Astrocyte of the spinal cord (primary cell): ENCODE measurements around the gene ZNF32.

Source experiments
- DNase-seq: peaks from one replicate; pipeline ENCODE4 v3.0.0; 2011; ENCODE audit warnings: low read depth, low spot score
- H3K4me3 ChIP-seq: 2 replicates; pipeline ENCODE4 v1.5.1; 2011; ENCODE audit warnings: low read depth, mild to moderate bottlenecking, low read length, moderate library complexity
- CTCF ChIP-seq: IDR thresholded peaks from 2 replicates; pipeline ENCODE4 v1.5.1; 2012; ENCODE audit warnings: low read depth, mild to moderate bottlenecking, low read length, inconsistent platforms
- in situ Hi-C: cut with HindIII; loops from 2 replicates; pipeline ENCODE4 v1.10.0; 2017; ENCODE audit warnings: low sequenced_read_pairs

ZNF32 gene

DNA sequence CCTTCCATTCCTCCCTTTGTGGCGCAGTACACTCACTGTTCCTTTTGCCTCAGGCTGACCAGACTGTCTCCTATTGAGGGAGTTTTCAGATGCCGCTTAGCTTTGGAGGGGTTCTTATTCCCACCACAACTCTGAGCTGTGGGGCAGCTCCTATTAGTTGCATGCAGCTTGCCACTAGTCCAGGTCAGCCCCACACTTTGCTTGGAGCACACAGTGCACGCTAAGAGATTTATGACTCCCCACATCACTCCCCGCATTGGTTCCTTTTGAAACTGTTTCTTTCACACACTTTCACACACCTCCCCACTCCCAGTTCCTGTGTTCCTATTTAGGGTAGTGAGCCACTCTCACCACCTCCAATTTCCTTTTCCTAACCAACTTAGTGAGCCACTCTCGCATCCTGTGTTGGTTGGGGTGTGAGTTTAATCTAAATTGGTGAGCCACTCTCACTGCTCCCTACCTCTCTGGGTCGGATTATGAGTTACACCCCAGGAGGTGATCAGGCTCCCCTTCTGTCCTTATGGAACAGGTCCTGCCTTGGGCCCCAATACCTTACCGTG, 52.9 kb downstream of the ZNF32 start:
- H3K4me3 ChIP-seq: no peak overlapping the region
- DNase-seq: no peak
- in situ Hi-C loops: no loop called here
- no peak for TF ChIP-seq CTCF

DNA sequence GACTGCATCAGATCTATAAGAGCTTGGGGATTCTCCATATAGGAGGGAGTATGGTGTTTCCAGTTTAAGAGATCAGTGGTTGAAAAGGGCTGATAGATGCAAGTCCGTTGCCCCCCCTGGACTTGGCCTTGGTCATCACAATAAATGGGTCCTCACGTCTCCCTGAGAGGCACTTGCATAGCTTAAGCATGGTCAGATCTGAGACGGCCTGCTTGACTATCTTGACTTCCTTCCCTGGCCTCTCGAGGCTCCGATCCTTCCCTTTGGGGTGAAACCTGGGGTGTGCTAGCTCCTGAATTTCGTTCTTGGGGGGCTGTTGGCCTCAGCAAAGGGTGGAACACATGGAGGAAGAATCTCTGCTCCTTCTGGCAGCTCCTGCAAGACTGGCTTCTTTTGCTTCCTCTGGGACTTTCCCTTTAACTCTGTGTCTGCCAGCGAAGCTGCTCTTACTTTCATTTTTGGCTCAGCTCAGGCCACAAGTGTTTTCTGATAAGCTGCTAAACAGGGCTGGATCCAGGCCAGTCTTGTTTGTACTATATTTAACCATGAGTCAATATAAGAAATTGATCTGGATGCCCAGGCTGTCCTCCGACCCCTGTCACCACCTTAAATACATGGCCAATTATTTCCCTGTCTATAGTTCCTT, 53.6 kb downstream of the ZNF32 start:
- peak; percentile 24 for DNase-seq
- in situ Hi-C loops: no loop called here
- no peak for TF ChIP-seq CTCF
- H3K4me3 ChIP-seq: no peak overlapping the region
